H1 (cell line): ENCODE measurements around the gene CHST2. TPM values are rescaled to one million over a fixed set of nuclear protein-coding genes. Genes with fewer than 3 reads are reported as not detected.

Experiments used
- HDAC2 ChIP-seq, 2 experiments: fragments of 300-600 bp in 1 of 2; sonication (generic) in 1 of 2; IDR thresholded peaks; 2 replicates each; pipeline ENCODE4 v1.6.1; 2011 to 2012; ENCODE audit warnings: low read depth in 2 of 2, low read length in 2 of 2, mild to moderate bottlenecking in 2 of 2, moderate library complexity in 2 of 2, borderline replicate concordance in 1 of 2, inconsistent platforms in 1 of 2
- polyA plus RNA-seq, 7 experiments: library from polyadenylated mRNA; depleted of rRNA in 3 of 7; stranded (reverse) in 5 of 7; unstranded in 2 of 7; fragments of >200 nt in 5 of 7; fragments of 200-250 nt in 2 of 7; gene quantifications; 1 replicate in 5 of 7; 2 replicates in 1 of 7; 4 replicates in 1 of 7; pipeline versions ENCODE4 v1.2.1 to v1.2.3, GENCODE V29; 2011 to 2013; ENCODE audit warnings: missing spikeins in 2 of 7, mixed read lengths in 2 of 7
- total RNA-seq: library from RNA; stranded (reverse); fragmentation: NEBNext Ultra II Directional; extraction: Animal tissue kit (Norgen Biotek cat#: 25700); gene quantifications from 2 replicates; pipeline ENCODE4 v1.2.1, GENCODE V29; 2021

CHST2 gene
- total and polyA plus RNA-seq, 2 of the 8 experiments (the other 6 are each of a cell fraction or from before 2014, with no cell fraction given) = 3.2 to 15.1 TPM

DNA sequence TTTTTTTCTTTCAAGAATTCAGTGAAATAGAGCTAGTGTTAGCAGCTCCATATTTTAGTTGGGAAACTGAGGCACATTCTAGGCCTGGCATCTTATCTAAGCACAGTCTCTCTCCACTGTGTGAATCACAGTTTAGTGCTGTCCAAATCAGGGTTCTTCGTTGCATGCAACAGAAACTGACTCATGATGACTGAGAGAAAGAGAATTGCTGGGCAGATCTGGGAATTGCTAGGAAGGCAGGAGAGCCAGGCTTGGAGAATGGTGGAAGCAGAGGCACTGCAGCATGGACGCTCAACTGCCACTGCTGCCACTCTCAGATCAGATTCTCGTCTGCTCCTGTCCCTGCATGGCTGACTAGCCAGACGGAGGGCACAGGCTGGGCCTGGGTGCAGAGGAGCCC, 40.7 kb upstream of the CHST2 start (continued):
- no peak for TF ChIP-seq HDAC2 (IDR thresholded peaks at IDR 0.05; ENCODE audit: borderline replicate concordance in 1 of 2, low read depth in 2 of 2, low read length in 2 of 2)
